Vagina (tissue), 2 donors: ENCODE measurements around the gene SCO2.

Source experiments
- POLR2A ChIP-seq, 2 donors: fragments of 450-650 bp; IDR thresholded peaks; one replicate each; pipeline ENCODE4 v1.6.1; 2017; ENCODE audit warnings: antibody characterized with exemption in 2 of 2, mild to moderate bottlenecking in 2 of 2, moderate library complexity in 2 of 2
- POLR2AphosphoS5 ChIP-seq, 2 donors: sonication (generic); formaldehyde crosslinking; IDR thresholded peaks; one replicate each; pipeline ENCODE4 v1.9.0; 2017; ENCODE audit warnings: antibody characterized with exemption in 2 of 2, mild to moderate bottlenecking in 2 of 2, low read depth in 1 of 2; ENCODE audit not compliant: insufficient read depth in 1 of 2
- TF ChIP-seq, protein P1 (sequence below), 3 experiments: fragments of 450-650 bp in 2 of 3; fragments of 200-600 bp in 1 of 3; sonication (generic) in 1 of 3; IDR thresholded peaks; one replicate each; pipeline ENCODE4 v1.5.1; 2017 to 2019; ENCODE audit warnings: antibody characterized with exemption in 3 of 3, mild to moderate bottlenecking in 2 of 3, moderate library complexity in 2 of 3

DNA sequence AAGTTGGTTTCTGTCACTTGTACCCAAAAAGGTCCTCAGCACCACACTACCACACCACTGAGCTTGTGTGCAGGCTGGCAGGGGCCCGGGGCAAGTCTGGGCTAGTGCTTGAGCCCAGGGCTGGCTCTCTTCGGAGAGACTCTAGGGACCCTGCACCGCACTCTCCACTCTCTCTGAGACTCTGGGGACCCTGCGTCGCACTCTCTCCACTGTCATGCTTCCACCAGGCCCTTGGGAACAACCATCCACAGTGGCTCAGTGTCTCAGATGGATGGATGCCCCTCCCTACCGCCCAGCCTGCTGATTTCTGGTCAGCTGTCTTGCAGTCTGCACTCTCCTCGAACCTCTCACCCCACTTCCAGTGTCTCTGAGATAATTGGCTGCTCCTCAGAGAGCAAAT, 48.5 kb downstream of the SCO2 start:
- TF ChIP-seq, protein P1, sequence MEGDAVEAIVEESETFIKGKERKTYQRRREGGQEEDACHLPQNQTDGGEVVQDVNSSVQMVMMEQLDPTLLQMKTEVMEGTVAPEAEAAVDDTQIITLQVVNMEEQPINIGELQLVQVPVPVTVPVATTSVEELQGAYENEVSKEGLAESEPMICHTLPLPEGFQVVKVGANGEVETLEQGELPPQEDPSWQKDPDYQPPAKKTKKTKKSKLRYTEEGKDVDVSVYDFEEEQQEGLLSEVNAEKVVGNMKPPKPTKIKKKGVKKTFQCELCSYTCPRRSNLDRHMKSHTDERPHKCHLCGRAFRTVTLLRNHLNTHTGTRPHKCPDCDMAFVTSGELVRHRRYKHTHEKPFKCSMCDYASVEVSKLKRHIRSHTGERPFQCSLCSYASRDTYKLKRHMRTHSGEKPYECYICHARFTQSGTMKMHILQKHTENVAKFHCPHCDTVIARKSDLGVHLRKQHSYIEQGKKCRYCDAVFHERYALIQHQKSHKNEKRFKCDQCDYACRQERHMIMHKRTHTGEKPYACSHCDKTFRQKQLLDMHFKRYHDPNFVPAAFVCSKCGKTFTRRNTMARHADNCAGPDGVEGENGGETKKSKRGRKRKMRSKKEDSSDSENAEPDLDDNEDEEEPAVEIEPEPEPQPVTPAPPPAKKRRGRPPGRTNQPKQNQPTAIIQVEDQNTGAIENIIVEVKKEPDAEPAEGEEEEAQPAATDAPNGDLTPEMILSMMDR (IDR thresholded peaks at IDR 0.05), result no peak
- no peak for TF ChIP-seq POLR2AphosphoS5 (IDR thresholded peaks at IDR 0.05; ENCODE audit: insufficient read depth in 1 of 2, low read depth in 1 of 2)
- no peak for TF ChIP-seq POLR2A (IDR thresholded peaks at IDR 0.05)
